Smooth muscle cell of the brain vasculature (primary cell): ENCODE measurements around the gene SERPINE2.
A peak's percentile ranks its signal among the peaks of the same experiment; 100 is the strongest.

Source experiments
- DNase-seq: peaks from one replicate; pipeline ENCODE4 v3.0.0-alpha.2; 2012; ENCODE audit warnings: low read depth, low spot score

SERPINE2 gene

DNA sequence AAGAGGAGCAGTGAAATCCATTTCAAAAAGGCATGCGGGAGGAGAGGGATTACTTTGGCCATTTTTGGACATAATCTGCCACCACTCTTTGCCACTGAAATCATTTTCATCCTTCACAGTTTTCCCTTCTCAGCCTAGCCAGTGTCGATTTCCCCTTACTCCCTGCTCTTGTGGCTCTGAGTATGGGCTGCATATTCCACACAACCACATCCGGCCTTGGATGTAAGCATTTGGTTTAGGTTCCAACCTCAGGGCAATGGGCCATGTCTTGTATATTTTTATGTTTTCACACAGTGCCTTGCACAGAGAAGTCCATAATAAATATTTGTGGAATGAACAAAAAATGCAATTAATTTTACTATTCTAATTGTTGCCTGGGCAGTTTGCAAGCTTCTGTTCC is 7.7 kb upstream of the SERPINE2 start:
- DNase-seq: no peak

GRCh38 chr2:224042191-224042696 is 3.2 kb upstream of the SERPINE2 start:
- DNase-seq: peak; percentile 32

DNA sequence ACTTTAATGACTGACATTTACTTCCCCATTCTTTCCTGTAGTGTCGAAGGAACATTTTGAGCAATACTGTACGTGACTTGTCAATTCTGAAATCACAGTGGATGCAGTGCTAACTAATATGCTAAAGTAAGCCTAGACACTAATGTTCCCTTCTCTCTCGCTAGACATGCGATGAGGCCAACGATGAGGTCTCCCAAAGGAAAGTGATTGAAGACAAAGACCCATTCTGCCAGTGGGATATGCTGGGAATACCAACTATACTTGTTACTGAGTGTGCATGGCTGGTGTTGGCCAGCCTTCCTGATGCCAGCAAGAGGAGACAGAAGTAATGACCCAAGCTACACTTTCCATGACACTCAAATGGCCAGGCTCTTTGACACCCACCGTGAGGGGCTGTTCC is 2.5 kb upstream of the SERPINE2 start:
- no peak for DNase-seq

DNA sequence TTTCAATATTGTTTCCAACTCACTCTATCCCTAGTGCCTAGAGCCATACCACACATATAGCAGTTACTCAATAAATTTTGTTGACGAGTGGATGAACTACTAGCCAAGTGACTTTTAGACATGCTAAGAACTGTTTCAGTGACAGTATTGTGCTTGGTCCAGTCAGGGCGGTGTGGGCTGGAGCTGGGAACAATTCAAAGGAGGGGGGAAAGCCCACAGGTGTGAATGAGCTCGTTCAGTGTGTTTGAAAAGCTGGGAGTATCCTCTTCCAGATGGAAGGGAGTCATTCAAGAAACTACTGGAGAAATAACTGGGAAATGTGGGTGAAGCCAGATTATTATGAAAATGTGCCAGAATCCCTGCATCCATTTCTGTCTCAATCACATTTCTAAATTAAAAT is 1.7 kb upstream of the SERPINE2 start:
- no peak for DNase-seq

DNA sequence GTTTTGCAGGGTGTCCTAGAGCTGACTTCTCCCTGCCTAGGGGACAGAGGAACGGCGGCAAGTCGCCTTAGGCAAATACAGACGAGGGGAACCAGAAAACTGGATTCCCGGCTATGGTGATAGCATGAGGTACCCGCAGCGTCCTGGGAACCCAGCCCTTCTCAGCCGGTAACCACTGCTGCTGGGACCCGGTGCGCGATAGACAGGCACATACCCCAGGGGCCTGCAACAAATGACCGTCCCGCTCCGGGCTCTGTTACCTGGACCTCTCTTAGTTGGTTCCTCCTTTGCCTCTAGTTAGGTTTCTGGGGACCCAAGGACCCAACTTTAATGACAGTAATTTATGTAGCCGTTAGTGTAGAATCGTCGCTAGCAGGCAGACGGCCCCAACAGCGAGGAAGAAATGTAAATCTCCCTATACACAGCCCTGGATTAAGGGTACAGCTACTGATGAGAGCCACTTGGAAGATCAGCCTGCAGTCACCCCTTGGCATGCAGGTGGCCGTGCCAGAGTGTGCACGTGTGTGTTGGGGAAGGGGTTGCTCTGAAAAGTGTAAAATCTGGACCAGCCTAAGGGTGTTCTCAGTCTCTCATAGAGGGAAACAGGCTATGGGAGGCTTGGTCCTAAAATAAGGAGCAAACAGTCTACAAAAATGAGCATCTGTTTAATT is 819 bp upstream of the SERPINE2 start:
- DNase-seq: no peak

- no peak for DNase-seq
Measured at GRCh38 chr2:224038830-224039079, 331 bp downstream of the SERPINE2 start.

DNA sequence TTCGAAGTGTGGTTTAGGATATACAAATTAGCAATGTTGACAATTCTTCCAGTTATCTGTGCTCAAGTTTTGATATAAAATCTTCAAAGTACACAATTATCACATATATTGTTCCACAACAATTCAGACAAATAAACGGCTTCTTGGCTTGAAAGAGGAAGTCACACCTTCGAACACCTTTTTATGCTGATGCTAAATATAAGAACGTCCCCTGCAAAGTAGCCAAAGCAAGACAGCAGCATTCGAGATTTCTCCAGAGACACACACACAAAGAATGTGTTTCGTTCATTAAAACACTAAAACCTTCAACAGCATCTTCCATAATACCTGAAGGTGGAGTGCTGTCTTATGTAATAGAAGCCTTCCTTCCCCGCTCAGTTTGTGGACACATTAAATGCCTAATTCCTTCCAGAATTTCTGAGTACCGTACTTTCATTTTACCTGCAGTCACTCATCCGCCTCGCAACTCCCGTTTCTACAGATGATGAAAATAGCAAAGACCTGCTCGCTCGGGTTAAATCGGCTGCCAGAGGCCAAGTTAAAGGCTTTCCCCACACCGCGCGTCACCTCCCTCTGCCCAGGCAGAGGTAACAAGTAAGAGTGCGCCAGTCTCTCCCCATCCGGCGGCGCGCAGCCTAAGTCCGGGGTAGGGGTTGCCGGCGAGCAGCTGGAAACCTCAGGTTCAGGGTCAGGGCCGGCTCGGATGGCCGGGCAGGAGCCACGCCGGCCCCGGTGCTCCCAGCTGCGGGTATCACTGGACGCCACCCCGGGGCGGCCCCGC is 847 bp downstream of the SERPINE2 start:
- no peak for DNase-seq

DNA sequence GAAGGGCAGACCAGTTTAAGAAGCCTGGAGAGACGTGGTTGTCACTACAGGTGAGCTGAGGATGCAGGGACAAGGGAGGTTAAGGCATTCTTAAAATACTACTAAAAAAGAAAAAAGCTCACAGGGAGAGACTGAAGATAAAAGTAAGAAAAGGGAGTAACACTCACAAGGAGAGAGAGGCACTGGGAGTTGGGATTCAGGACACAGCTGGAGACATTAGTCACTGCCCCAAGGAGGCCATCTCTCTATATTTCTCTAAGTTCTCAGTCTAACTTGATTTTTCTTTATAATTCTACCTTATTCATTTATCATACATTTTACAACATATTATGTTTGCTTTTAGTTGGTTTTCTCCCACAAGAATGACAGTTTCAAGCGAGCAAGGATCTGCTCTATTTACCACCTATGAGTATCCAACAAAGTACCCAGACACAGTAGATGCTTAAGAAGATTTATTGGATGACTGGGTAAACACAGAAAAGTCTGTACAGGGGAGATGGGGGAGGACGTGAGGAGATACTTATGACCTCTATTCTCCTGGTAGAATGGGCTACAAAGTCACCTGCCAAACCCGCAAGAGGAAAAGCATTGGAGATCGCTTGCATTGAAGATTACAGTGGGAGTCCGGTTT is 2.2 kb downstream of the SERPINE2 start:
- no peak for DNase-seq

DNA sequence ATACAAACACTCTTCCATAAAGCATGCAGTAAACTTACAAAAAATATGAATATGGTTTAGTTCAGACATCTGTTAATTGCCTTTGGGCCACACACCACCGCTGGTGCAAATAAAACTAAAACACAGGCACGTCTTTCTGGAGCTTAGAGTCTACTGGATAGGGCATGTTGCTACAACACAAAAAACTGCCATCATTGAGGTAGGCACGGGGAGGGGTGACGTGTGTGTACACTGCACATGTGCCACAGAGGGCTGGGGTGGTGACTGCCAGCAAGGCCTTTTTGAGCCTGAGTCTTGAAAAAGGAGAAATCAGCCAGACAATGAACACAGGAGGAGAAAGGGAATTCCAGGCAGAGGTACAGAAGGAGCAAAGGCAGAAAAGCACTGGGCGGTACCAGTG is 5.1 kb downstream of the SERPINE2 start:
- no peak for DNase-seq

- no peak for DNase-seq
Measured at GRCh38 chr2:224033601-224034000, 5.5 kb downstream of the SERPINE2 start.

DNA sequence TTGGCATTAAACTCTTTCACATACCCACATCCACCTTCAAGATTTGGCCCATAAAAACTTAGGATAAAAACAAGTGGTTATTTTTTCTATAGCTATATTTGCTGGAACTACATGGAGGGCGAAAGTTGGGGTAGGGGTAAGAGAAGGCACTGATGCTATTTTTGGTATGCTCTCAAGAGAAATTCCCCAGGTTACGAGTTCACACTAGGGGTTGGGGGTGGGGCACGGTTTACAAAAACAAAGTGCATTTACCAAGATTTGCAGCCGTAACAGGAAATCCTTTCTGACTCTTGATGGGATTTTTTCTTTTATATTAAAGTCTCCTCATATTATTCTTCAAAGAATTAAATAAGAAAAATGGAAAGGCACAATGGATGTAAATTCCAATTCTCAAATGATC is 6.8 kb downstream of the SERPINE2 start:
- DNase-seq: no peak

DNA sequence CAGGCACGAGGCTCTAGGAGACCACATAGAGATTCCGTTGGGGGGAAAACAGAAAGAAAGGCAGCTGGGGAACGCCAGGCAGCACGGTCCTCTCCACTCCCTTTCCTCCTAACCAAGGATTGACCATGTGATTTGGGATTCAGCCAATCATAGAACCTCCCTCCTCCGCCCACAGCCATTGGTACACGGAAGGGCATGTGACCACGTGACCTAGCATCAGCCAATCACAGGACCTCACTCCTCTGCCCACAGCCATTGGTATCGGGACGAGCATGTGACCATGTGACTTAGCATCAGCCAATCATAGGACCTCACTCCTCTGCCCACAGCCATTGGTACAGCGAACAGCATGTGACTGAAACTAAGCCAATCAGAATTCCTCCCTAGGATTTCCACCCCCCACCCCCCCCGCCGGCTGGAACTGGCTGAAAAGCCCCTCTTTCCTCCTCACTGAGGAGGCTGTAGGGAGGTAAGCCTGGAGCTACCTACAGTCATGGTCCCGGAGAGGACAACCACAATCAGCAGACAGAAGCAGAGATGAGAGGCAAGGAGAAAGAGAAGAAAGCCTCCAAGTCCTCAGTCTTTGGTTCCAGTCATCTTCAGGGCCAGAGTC is 7.6 kb downstream of the SERPINE2 start:
- no peak for DNase-seq

- DNase-seq: no peak
Measured at GRCh38 chr2:224030786-224031185, 8.3 kb downstream of the SERPINE2 start.

GRCh38 chr2:224029876-224030275 is 9.2 kb downstream of the SERPINE2 start:
- no peak for DNase-seq

DNA sequence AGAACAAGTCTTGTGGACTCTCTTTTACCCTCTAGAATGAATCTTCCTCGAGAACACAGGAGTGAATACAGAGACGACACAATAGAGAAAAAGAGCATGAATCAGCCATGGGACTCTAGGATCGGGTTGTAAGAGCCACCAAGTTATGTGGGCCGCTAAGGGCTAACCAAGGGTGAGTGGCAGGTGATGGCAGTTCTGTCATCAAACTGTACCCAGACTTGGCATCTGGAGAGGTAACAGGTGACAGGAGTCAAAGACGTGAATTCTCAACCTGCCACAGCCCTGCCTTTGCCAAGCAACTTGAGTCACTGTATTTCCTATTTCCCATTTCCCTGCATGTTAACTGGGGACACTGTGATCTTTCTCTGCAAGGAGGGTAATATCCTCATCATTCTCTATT is 11.2 kb downstream of the SERPINE2 start:
- DNase-seq: no peak

DNA sequence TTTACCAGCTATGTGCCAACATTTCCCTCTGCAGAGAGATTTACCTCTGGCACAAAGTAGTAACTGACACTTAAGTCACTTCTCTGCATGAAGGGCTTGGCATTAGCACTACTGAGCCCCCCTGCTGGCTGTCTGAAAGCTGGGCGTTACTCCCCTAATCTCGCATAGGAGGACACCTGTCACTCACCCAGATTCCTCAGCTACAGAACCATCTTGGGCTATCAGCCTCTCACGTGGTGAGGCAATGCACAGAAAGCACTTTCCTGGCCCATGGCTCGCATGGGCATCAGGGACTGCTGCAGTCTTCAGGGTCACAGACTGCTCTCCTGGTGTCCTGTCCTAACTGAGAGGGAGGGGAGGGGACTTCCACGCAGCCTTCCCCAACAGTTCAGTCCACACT is 12.0 kb downstream of the SERPINE2 start:
- no peak for DNase-seq

- DNase-seq: no peak
Measured at GRCh38 chr2:224025874-224026273, 13.2 kb downstream of the SERPINE2 start.

DNA sequence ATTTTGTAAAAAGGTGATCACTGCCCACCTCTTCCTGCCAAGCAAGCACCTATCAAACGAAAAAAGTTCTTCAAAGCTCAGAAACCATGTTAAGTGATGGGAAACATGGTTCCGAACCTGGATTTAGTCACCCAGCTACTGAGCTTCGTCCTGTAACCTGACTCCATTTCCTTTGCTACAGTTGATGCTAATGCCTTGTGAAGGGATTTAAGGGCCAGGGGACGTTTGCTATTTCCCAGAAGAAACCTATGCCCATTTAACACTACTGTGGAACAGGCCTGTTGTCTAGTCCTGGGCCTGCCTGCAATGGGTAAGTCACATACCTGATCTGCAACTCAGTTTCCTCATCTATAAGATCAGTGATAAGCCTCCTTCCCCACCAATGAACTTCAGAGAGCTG is 14.8 kb downstream of the SERPINE2 start:
- no peak for DNase-seq

DNA sequence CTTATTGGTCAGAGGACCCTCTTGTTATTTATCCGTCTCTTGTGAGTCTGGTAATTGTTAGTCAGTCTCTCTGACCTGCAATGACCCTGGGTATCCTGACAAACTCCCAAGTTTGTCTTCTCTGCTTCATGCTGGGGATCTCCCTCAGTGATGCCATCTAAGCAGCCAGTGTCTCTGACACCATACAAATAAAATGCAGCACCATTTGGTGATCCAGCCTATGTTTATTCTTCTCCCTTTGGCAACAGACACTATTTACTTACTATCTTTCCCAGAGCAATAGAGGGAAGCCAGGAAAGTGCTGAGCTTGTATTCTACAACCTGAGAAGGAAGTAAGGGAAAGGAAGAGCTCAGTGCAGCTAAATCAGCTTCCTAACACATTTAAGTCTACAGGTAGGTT is 15.9 kb downstream of the SERPINE2 start:
- DNase-seq: no peak

- DNase-seq: no peak
Measured at GRCh38 chr2:224022486-224022885, 16.6 kb downstream of the SERPINE2 start.

- DNase-seq: no peak
Measured at GRCh38 chr2:224020523-224020922, 18.6 kb downstream of the SERPINE2 start.

DNA sequence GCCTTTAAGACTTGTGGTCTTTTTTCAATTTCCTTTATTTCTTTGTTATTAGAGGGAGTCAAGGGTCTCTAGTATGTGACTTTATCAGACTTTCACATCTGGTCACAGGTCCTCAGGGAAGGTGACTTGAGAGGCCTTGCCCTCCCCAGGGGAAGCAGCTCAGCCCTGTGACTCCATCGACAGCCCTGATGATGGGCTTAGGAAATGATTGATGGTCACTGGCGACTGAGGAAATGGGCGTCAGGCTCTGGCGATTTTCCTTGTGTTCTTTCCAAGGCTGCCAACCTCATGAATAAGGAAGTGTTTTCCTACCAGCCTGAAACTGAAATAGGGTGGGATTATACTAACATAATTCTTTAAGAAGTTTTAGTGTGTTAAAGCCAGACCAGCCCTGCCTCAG is 21.1 kb downstream of the SERPINE2 start:
- DNase-seq: no peak

DNA sequence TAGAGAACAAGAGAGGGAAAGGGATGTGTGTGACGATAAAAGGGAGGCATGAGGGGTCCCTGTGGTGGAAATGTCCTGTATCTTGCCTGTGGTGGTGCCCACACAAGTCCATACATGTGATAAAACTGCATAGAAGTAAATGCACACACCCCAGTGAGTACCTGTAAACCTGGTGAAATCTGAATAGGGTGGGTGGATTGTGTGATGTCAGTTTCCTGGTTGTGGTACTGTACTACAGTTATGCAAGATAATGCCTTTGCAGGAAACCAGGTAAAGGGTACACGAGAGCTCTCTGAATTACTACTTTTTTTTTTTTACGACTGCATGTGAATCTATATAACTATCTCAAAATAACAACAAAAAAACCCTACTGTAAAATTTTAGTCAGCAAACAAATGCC is 22.1 kb downstream of the SERPINE2 start:
- no peak for DNase-seq
